MM.1S (cell line): ENCODE measurements around the gene ZFP64.
A peak's percentile ranks its signal among the peaks of the same experiment; 100 is the strongest.
"Not testable (repeated sequence)": the region's sequence is repeated elsewhere in the genome, so short reads cannot be mapped to it uniquely, and the experiment has no call there.

Source experiments
- DNase-seq: peaks from one replicate; pipeline ENCODE4 v3.0.0-alpha.2; 2015
- H2AFZ ChIP-seq: fragments of 300-600 bp; sonication (generic); 2 replicates; pipeline ENCODE4 v1.6.0; 2016; ENCODE audit warnings: antibody characterized with exemption, low read length
- H3F3A ChIP-seq: fragments of 300-600 bp; sonication (generic); 2 replicates; pipeline ENCODE4 v1.6.1; 2016; ENCODE audit warnings: mild to moderate bottlenecking, antibody characterized with exemption, low read length, moderate library complexity, mixed read lengths; ENCODE audit not compliant: insufficient read depth
- H3K27ac ChIP-seq: fragments of 300-600 bp; sonication (generic); 2 replicates; pipeline ENCODE4 v1.5.1; 2016; ENCODE audit warnings: mild to moderate bottlenecking, low read length
- H3K27me3 ChIP-seq: fragments of 300-600 bp; sonication (generic); replicated peaks from 2 replicates; pipeline ENCODE4 v1.6.0; 2016; ENCODE audit warnings: low read length; ENCODE audit not compliant: insufficient read depth
- H3K36me3 ChIP-seq: fragments of 300-600 bp; sonication (generic); replicated peaks from 2 replicates; pipeline ENCODE4 v1.6.1; 2016; ENCODE audit warnings: mild to moderate bottlenecking, low read length, mixed read lengths; ENCODE audit not compliant: insufficient read depth
- H3K4me1 ChIP-seq: fragments of 300-600 bp; sonication (generic); 2 replicates; pipeline ENCODE4 v1.6.1; 2016; ENCODE audit warnings: low read length, mixed read lengths
- H3K4me2 ChIP-seq: fragments of 300-600 bp; sonication (generic); 2 replicates; pipeline ENCODE4 v1.6.0; 2016; ENCODE audit warnings: low read depth, low read length
- H3K4me3 ChIP-seq: fragments of 300-600 bp; sonication (generic); 2 replicates; pipeline ENCODE4 v1.5.1; 2016; ENCODE audit warnings: low read length, mixed read lengths
- H3K79me2 ChIP-seq: fragments of 300-600 bp; sonication (generic); 2 replicates; pipeline ENCODE4 v1.6.1; 2016; ENCODE audit warnings: mixed run types, low read length, mixed read lengths
- H3K9ac ChIP-seq: fragments of 300-600 bp; sonication (generic); 2 replicates; pipeline ENCODE4 v1.6.1; 2016; ENCODE audit warnings: low read length, mixed read lengths
- H3K9me2 ChIP-seq: fragments of 300-600 bp; sonication (generic); replicated peaks from 2 replicates; pipeline ENCODE4 v1.6.1; 2016; ENCODE audit warnings: mild to moderate bottlenecking, low read length, mixed read lengths; ENCODE audit not compliant: insufficient read depth
- H3K9me3 ChIP-seq: fragments of 300-600 bp; sonication (generic); replicated peaks from 2 replicates; pipeline ENCODE4 v1.6.1; 2016; ENCODE audit warnings: mild to moderate bottlenecking, low read length, mixed read lengths; ENCODE audit not compliant: insufficient read depth
- H4K20me1 ChIP-seq: fragments of 300-600 bp; sonication (generic); 2 replicates; pipeline ENCODE4 v1.6.1; 2016; ENCODE audit warnings: mild to moderate bottlenecking, low read length, moderate library complexity, mixed read lengths; ENCODE audit not compliant: insufficient read depth
- CTCF ChIP-seq: fragments of 300-600 bp; sonication (generic); IDR thresholded peaks from 2 replicates; pipeline ENCODE4 v1.5.1; 2016; ENCODE audit warnings: antibody characterized with exemption, low read length, mixed read lengths
- EZH2 ChIP-seq: fragments of 300-600 bp; sonication (generic); optimal IDR thresholded peaks from 2 replicates; pipeline ENCODE3; 2017; ENCODE audit warnings: low read depth, mild to moderate bottlenecking, antibody characterized with exemption, low read length, mixed read lengths
- EZH2phosphoT487 ChIP-seq: fragments of 300-600 bp; sonication (generic); IDR thresholded peaks from 2 replicates; pipeline ENCODE4 v1.6.1; 2018; ENCODE audit warnings: antibody characterized with exemption, low read length

ZFP64 gene

GRCh38 chr20:52231230-52231746 is 39.7 kb upstream of the ZFP64 start:
- TF ChIP-seq CTCF, result no peak
- no peak for TF ChIP-seq EZH2phosphoT487
- no peak for TF ChIP-seq EZH2
- DNase-seq, result no peak
- Histone ChIP-seq H3K4me2 (no peak overlapping the region), H3K36me3 (no peaks in the 10 kb centered on the region), H3K79me2 (no peaks in the 10 kb centered on the region), H3K9ac (no peak overlapping the region), H3K27me3 (no peaks in the 10 kb centered on the region), H2AFZ (no peak overlapping the region), H3K4me3 (no peak overlapping the region), H3K4me1 (peaks cover 1% of the 10 kb centered on the region), H3F3A (no peaks in the 10 kb centered on the region), H3K9me2 (no peaks in the 10 kb centered on the region), H3K9me3 (no peaks in the 10 kb centered on the region), H4K20me1 (no peaks in the 10 kb centered on the region), H3K27ac (no peak overlapping the region)

- no peak overlapping the region for H3K4me2 ChIP-seq
- H2AFZ ChIP-seq, result no peak overlapping the region
- no peaks in the 10 kb centered on the region for H4K20me1 ChIP-seq
- no peaks in the 10 kb centered on the region for H3K9me2 ChIP-seq
- H3K27ac ChIP-seq, result no peak overlapping the region
- H3K79me2 ChIP-seq, result no peaks in the 10 kb centered on the region
- TF ChIP-seq CTCF (no peak), EZH2phosphoT487 (no peak), EZH2 (no peak)
- H3K27me3 ChIP-seq, result no peaks in the 10 kb centered on the region
- H3K4me1 ChIP-seq, result peaks cover 10% of the 10 kb centered on the region
- no peak overlapping the region for H3K9ac ChIP-seq
- no peaks in the 10 kb centered on the region for H3K36me3 ChIP-seq
- DNase-seq, result no peak
- no peaks in the 10 kb centered on the region for H3F3A ChIP-seq
- no peaks in the 10 kb centered on the region for H3K9me3 ChIP-seq
- no peak overlapping the region for H3K4me3 ChIP-seq
Observed at GRCh38 chr20:52230409-52230808, 38.8 kb upstream of the ZFP64 start.

GRCh38 chr20:52229346-52229745 is 37.8 kb upstream of the ZFP64 start:
- DNase-seq, H3F3A ChIP-seq, H3K9me3 ChIP-seq, H3K27me3 ChIP-seq, H3K9me2 ChIP-seq, H3K4me3 ChIP-seq, H3K9ac ChIP-seq, H3K4me2 ChIP-seq, H4K20me1 ChIP-seq, H2AFZ ChIP-seq, H3K36me3 ChIP-seq, H3K79me2 ChIP-seq, H3K27ac ChIP-seq: not testable (repeated sequence)
- H3K4me1 ChIP-seq, result peaks cover 11% of the 10 kb centered on the region

- no peaks in the 10 kb centered on the region for H3K9me2 ChIP-seq
- H3K4me2 ChIP-seq, result no peak overlapping the region
- no peaks in the 10 kb centered on the region for H3K9me3 ChIP-seq
- no peaks in the 10 kb centered on the region for H4K20me1 ChIP-seq
- DNase-seq, result no peak
- TF ChIP-seq EZH2 (no peak), CTCF (no peak), EZH2phosphoT487 (no peak)
- H2AFZ ChIP-seq, result peak overlapping the region; percentile 33; the same call in 1 of the 2 replicates
- no peak overlapping the region for H3K9ac ChIP-seq
- no peaks in the 10 kb centered on the region for H3F3A ChIP-seq
- no peaks in the 10 kb centered on the region for H3K79me2 ChIP-seq
- peaks cover 11% of the 10 kb centered on the region for H3K4me1 ChIP-seq
- H3K36me3 ChIP-seq, result no peaks in the 10 kb centered on the region
- H3K27ac ChIP-seq, result no peak overlapping the region
- H3K27me3 ChIP-seq, result no peaks in the 10 kb centered on the region
- H3K4me3 ChIP-seq, result no peak overlapping the region
Observed at GRCh38 chr20:52226370-52226769, 34.8 kb upstream of the ZFP64 start.
